NCI-H2107 treated with DMSO at 0.1 percent for 48 hours (cell line): ENCODE data around the gene LRRC47.
"Not testable (repeated sequence)": the region's sequence is repeated elsewhere in the genome, so short reads cannot be mapped to it uniquely, and the experiment has no call there.

Source experiments
- DNase-seq: peaks from one replicate; lab custom pipeline; 2025; ENCODE audit not compliant: unreplicated experiment; lab: John Stamatoyannopoulos, UW

LRRC47 gene

DNA sequence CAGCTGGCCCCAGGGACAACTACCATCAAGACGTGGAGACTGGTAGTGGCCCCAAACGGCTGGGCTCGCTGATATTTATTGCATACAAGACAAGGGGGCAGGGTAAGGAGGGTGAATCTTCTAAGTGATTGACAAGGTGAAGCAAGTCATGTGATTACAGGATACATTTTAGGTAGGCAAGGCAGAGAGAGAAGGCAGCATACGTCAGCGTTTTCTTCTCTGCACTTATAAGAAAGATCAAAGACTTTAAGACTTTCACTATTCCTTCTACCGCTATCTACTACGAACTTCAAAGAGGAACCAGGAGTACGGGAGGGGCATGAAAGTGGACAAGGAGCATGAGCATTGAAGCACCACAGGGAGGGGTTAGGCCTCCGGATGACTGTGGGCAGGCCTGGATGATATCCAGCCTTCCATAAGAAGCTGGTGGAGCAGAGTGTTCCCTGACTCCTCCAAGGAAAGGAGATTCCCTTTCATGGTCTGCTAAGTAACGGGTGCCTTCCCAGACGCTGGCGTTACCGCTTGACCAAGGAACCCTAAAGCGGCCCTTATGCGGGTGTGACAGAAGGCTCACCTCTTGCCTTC lies 47.9 kb downstream of the LRRC47 start:
- DNase-seq = not testable (repeated sequence)

- DNase-seq = no peak
Measured at GRCh38 chr1:3747903-3748302, 48.4 kb downstream of the LRRC47 start.

DNA sequence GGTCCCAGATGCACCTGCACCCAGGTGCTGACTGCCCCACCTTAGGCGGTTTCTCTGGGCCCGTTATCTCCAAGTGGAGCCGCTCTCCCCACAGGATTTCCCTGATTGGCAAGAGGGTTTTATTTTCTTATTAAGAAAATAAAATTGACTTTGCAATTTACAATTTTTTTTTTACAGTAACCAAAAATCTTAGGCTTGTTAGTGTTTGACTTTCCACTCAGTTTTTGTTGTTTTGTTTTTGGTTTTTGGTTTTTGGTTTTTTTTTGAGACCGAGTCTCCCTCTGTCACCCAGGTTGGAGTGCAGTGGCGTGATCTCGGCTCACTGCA lies 48.8 kb downstream of the LRRC47 start:
- no peak for DNase-seq

DNA sequence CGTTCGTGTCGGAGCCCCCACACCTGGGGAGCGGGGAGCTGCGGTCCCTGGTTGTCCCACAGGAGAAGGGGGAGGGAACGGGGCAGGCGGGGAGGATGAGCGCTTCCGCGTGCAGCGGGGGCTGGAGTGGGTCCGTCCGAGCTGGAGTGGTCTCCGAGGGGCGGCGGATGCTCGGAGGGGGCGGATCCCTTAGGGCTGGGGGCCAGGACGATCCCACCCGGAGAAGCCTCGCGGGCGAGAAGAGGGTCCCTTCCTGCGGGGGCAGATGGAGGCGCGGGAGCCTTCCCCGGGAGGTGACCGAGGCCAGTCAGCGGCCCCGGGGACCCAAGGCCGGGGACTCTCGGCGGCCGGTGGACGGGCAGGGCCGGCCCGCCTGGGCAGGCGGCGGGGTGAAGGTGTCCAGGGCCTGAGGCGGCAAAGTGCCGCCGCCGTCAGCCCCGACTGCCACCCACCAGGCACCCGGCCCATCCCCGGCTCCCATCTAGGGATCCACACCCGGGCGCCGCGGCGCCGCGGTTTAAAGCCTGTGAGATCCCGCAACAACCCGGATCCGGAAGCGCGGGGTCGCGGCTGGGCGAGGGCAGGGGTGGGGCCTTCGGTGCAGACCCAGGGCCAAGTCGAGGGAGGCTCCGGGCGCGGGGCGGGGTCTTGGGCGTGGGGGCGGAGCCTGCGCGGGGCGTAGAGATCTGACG lies 49.3 kb downstream of the LRRC47 start:
- peak; percentile 4 for DNase-seq

GRCh38 chr1:3746389-3746829 lies 49.9 kb downstream of the LRRC47 start:
- no peak for DNase-seq

DNA sequence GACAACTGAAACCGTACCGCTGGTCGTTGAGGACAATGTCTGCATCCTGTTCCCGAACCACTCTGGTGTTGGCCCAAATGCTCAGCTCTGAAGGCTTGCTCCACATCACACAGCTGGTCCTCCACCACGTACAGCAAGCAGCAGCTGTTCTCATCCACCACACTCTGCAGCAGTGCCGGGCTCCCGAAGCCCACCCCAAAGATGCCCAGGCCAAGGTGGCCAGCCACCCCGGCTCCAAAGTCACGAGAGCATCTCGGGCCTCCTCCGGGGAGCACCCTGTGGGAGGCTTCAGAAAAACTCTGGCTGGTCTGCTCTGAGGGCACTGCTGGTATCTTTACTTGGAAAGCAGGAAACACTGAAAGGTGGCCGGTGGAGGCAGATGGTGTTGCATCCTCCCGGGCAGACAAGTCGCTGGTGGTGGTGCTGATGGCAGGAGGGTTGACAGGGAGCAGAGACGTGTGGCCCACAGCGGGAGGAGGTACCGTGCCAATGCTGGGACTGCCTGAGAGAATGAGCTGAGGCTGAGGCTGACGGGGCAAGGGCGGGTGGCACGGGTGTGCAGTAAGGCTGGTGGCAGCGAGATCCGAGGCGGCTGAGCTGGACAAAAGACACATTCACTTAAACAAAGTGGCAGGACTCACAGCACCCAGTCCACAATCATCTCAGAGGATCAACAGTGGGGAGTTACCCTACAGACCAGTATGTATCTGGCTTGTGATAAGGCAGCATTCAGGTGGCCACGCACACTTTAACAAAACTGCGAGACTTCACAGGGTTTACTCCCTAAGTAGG lies 50.5 kb downstream of the LRRC47 start:
- DNase-seq = no peak

GRCh38 chr1:3745071-3745470 lies 51.2 kb downstream of the LRRC47 start:
- no peak for DNase-seq

DNA sequence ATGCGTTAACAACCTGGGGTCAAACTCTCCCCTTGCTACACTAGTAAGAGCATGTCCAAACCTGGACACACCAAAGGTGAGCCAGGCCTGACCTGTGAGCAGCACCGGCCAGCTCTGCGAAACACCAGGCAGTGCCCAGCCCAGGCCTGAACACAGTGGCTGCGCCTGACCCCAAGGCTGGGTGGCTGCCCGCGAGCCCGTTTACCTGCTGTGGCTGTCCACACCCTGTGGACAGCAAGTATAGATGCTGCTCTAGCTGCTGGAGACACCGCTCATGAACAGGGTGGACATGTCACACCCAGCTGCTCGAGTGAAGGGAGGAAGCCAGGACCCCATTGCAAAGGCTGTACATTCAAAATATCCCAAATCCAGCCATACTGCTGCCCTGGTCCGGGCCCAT lies 51.7 kb downstream of the LRRC47 start:
- no peak for DNase-seq

- DNase-seq = no peak
Measured at GRCh38 chr1:3743826-3744225, 52.5 kb downstream of the LRRC47 start.

DNA sequence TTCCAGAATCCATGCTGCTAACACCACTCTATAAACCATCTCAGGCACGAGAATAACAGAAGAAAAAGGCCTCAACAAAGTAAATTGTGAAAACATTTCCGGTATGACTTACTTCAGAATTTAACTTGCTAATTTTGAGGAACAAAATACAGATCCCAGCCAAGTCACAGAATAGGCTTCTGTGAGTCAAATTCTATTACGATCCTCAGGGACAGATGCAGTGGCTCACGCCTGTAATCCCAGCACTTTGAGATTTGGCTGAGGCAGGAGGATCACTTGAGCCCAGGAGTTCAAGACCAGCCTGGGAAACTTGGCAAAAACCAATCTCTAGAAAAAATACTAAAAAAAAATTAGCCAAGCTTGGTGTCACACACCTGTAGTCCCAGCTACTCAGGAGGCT lies 52.9 kb downstream of the LRRC47 start:
- DNase-seq = no peak

- DNase-seq = no peak
Measured at GRCh38 chr1:3742439-3743298, 53.6 kb downstream of the LRRC47 start.

DNA sequence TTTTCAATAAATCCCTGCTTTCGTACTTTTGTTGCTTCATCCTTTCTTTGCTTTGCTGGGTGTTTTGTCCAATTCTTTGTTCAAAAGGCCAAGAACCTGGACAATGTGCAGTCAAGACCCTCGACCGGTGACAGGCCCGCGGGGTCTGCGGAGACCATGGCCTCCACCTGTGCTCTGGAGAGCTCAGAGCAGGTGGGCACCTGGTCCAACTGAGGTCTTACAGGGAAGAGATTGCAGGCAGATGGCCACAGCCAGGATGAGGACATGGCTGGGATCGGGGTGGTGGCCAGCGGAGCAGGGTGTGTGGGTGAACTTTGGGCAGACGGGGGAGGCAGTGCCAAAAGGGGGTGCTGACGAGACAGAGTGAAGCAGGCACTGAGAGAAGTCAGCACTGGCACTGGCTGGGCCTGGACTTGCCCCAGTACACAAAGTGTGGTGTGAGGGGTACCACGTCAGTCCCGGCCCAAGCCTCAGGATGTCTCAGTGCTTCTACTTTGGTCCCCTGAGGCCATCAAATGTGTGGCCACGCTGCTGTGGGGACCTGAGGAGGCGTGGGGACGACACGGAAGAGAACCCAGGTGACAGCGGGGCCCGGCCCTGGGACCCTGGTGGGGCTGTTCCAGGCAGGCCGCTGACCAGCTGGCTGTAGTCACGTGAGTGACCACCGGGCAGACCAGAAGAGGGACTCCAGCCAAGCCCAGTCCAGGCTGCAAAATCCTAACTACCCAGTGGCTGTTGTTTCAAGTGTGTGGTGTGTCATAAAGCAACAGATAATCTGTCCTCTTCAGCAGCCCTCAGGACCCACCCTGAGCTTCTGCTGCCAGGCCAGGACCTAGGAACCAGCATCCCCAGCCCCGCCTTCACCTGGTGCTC lies 54.5 kb downstream of the LRRC47 start:
- DNase-seq = no peak

GRCh38 chr1:3740752-3741151 lies 55.5 kb downstream of the LRRC47 start:
- DNase-seq = no peak

- no peak for DNase-seq
Measured at GRCh38 chr1:3740042-3740441, 56.3 kb downstream of the LRRC47 start.

DNA sequence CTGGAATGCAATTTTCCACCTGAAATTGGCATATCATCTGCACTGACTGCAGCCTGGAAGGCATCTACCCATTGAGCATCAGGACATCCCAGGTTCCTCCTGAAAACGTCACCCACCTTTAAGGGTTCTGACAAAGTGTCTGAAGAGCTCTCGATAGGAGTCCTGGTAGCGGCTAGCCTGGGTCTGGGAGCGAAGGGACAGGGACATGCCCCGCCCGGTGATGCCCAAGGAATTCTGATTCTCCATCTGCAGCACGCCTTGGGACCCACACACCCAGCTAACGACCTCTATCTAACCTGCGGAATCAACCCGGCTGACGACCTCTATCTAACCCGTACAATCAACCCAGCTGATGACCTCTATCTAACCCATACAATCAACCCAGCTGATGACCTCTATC lies 57.4 kb downstream of the LRRC47 start:
- no peak for DNase-seq

- no peak for DNase-seq
Measured at GRCh38 chr1:3736708-3737107, 59.6 kb downstream of the LRRC47 start.

DNA sequence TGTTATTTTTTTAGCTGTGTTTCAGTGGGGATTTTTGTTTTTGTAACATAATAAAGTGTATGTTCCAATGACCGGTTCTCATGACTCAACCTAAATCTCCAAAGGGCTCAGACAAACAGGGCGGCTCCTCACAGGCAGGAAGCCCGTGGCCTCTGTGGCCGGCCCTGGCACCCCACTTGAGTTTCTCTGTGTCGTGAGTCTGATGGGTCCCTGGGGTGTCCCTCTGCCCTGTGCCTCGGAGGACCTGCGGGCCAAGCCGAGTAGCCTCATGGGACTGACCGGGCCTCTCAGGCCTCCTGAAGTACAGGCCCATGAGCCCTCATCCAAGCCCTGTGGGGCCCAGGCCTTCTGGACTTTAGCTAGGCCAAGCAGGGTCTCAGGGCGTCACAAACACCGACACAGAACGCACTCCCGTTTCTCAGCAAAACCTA lies 60.2 kb downstream of the LRRC47 start:
- DNase-seq = no peak

DNA sequence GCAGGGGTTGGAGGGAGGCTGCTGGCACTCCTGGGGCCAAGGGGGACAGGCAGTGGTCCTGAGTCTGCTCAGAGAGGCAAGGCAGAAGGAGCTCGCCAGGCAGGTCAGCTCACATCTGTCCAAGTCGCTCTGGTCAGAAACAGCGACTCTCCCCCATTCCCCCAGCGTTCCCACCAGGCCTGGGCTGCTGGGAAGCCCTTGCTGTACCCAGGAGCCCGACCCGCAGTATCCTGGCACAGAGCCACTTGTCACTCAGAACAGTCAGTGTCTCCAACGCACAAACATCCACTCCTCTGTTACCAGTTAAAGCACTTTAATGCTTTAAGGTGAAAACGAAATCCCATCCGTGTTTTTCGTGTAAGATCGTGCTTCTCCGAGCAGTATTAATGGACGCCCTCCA lies 60.6 kb downstream of the LRRC47 start:
- DNase-seq = no peak

- DNase-seq = no peak
Measured at GRCh38 chr1:3735027-3735681, 61.1 kb downstream of the LRRC47 start.

DNA sequence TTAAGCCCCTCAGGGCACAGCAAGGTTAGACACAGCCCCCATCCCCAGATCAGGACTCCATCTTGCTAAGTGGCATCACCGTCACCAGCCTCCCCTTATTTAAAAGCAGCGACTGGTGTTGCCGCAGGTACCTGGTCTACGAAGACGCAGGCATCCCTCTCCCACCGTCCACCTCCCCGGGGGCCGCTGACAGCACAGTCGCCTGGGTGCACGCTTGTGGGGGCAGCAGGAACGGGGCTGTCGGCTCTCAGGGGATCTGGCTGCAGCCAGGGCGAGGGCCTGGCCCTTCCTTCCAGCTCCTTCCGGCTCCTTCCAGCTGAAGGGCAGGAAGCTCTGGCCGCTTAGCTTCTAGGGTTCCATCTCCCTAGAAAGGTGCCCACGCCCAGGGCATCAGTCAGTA lies 61.7 kb downstream of the LRRC47 start:
- no peak for DNase-seq
